HG03045 (cell line): ENCODE measurements around the gene LIMS1.
"Not testable (repeated sequence)": the region's sequence is repeated elsewhere in the genome, so short reads cannot be mapped to it uniquely, and the experiment has no call there.

Source experiments
- ATAC-seq: cut with Tn5 transposase; IDR thresholded peaks from one replicate; pipeline ENCODE4 v1.9.1; 2021; ENCODE audit warnings: mild to moderate bottlenecking, moderate library complexity; ENCODE audit not compliant: unreplicated experiment

Gene LIMS1

GRCh38 chr2:108630567-108631405, 96.5 kb downstream of the LIMS1 start:
- ATAC-seq = no peak

GRCh38 chr2:108632332-108633160, 98.3 kb downstream of the LIMS1 start:
- ATAC-seq = no peak

- ATAC-seq = no peak
Observed at GRCh38 chr2:108633409-108633808, 99.1 kb downstream of the LIMS1 start.

GRCh38 chr2:108634011-108634410, 99.7 kb downstream of the LIMS1 start:
- no peak for ATAC-seq

GRCh38 chr2:108634576-108635160, 100.4 kb downstream of the LIMS1 start:
- no peak for ATAC-seq

- ATAC-seq = no peak
Observed at GRCh38 chr2:108635630-108636354, 101.5 kb downstream of the LIMS1 start.

GRCh38 chr2:108637304-108637669, 103.0 kb downstream of the LIMS1 start:
- no peak for ATAC-seq

- ATAC-seq = no peak
Observed at GRCh38 chr2:108640731-108641130, 106.5 kb downstream of the LIMS1 start.

GRCh38 chr2:108641756-108642155, 107.5 kb downstream of the LIMS1 start:
- ATAC-seq = no peak

- no peak for ATAC-seq
Observed at GRCh38 chr2:108643261-108643849, 109.1 kb downstream of the LIMS1 start.

GRCh38 chr2:108643862-108644261, 109.6 kb downstream of the LIMS1 start:
- ATAC-seq = not testable (repeated sequence)

GRCh38 chr2:108644446-108644845, 110.2 kb downstream of the LIMS1 start:
- not testable (repeated sequence) for ATAC-seq

GRCh38 chr2:108648796-108649195, 114.5 kb downstream of the LIMS1 start:
- ATAC-seq = not testable (repeated sequence)

- not testable (repeated sequence) for ATAC-seq
Observed at GRCh38 chr2:108650465-108650864, 116.2 kb downstream of the LIMS1 start.

- not testable (repeated sequence) for ATAC-seq
Observed at GRCh38 chr2:108651468-108651867, 117.2 kb downstream of the LIMS1 start.

GRCh38 chr2:108652187-108652931, 118.1 kb downstream of the LIMS1 start:
- peak; percentile 96 for ATAC-seq

GRCh38 chr2:108653425-108653824, 119.2 kb downstream of the LIMS1 start:
- ATAC-seq = not testable (repeated sequence)

GRCh38 chr2:108653849-108654248, 119.6 kb downstream of the LIMS1 start:
- ATAC-seq = not testable (repeated sequence)

GRCh38 chr2:108654521-108655125, 120.4 kb downstream of the LIMS1 start:
- ATAC-seq = not testable (repeated sequence)
